Measurements from ENCODE around the gene FEM1C.
"Not testable (repeated sequence)": the region's sequence is repeated elsewhere in the genome, so short reads cannot be mapped to it uniquely, and the experiment has no call there.

FEM1C gene

DNA sequence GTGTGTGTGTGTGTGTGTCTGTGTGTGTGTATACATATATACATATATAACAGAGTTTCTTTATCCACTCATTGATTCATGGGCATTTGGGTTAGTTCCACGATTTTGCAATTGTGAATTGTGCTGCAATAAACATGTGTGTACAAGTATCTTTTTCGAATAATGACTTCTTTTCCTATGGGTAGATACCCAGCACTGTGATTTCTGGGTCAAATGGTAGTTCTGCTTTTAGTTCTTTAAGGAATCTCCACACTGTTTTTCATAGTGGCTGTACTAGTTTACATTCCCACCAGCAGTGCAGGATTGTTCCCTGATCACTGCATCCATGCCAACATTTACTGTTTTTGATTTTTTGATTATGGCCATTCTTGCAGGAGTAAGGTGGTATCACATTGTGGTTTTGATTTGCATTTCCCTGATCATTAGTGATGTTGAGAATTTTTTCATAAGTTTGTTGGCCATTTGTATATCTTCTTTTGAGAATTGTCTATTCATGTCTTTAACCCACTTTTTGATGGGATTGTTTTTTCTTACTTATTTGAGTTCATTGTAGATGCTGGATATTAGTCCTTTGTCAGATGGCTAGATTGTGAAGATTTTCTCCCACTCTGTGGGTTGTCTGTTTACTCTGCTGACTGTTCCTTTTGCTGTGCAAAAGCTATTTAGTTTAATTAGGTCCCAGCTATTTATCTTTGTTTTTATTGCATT lies 65.3 kb downstream of the FEM1C start:
- DNase-seq = not testable (repeated sequence)

DNA sequence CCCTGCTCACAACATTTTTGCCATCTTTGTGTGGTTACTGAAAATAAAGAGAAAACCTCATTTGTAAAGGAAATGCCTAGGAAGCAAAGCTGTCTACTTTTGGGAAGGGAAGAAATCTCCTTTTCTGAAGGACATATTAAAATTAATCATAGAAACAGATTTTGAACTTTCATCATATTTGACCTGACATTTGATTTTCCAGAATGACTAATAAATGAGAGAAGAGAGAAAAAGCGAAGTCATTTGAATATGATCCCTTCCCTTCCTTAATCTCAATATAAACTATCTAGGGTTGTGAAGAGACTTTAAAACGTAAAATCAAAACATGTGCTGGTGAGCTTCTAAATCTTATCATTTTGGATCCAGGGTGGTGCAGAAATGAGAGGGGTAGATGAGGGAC lies 66.3 kb downstream of the FEM1C start:
- DNase-seq = no peak

DNA sequence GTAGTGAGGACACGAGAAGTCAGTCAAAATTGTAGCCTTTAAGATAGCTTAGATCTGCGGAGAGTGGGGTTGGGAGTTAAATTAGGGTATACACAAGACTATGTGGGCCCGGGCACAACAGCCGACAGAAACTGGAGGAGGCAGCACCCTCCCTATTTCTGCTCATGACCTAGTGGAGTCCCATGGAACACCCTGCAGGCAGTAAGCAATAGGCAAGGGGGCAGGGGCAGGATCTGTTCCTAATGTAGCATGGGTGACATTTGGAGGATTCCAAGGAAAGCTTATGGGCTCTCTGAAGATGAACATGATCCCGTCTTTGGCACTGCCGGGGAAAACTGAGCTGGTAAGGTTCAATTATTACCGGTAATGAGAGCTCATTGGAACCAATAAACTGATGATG lies 67.0 kb downstream of the FEM1C start:
- no peak for DNase-seq

DNA sequence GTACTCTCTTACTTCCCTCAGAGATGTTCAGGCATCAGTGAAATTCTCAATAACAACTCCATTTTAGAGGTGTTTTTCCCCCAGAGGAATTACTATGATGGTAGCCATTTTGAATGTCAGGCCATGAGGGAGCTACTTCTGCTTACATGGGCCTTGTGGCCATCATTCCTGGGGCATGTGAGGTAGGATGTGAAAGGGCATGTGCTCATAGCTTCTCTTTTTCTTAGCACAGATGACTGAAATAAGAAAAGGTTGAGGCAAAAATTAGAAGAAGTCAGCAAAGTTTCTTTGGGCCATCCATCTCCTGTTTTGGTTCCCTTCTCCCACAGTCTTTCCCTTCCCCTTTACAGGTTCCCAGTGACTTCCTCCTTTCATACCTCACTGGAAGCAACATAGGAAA lies 68.8 kb downstream of the FEM1C start:
- DNase-seq = no peak

DNA sequence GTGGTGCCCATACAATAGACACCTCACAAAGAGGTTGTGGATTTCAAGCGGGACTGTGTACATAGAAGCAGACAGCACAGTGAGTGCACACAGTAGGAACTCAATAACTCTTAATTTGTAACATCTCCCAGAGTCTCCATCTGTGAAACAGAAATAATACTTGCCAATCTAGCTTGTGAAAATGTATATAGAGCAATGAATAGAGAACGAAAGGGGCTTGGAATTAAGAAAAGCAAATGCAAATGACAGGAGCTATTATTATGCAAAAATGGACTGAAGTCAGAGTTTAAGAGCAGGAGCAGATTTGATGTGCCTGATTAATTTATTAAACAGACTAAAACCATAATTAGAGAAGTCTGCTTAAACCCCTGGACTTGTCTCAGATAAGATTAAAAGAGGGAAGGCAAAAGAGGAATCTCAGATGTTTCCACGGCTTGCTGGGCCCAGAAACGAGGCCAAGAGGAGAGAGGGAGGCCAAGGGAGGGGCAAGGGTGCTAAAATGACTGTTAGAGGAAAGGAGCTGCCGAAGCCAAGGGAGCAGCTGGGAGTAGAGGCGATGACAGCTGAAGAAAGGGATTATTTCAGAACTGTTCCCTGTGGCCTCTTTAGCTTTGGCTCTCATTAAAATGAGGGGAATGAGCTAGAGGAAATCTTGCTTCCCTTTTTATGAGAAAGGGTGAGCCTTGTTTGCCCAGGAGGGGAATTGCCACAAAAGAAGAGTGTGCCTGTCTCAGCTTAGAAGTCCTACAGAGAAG lies 72.1 kb downstream of the FEM1C start:
- DNase-seq = peak in 4 of 56 donors; percentile 17 to 33 (median 25)

DNA sequence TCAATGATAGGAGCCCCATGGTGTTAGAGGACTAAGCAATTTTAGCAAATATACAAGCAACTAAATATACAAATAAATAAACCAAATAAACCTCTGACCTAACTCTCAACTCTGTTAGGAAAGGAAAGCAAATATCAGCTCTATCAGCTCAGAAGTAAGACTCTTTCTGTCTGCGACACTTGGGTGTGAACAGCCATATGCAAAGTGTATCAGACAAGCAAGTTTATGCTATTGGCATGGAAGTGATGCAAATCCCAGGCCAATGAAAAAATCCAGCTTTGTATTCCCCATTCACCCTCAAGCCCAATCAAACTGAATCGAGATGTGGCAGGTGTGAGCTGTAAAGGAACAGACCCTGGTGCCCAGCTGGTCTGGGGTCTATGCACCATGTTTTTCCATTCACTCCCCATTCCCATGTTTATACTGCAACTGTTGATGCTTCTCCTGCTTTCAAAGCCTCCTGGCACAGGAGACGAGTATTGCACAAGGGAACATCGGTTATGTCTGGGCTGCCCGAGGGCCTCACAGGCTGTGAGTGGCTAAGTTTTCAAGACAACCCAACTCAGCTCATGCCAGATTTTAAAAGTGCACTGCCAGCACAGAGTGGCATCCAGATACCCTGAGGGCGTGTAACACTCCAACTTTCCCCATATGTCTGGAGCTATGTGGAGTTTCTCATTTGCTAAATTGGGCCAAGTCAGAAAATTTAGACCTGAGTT lies 73.1 kb downstream of the FEM1C start:
- peak in 2 of 56 donors; percentile 10 to 12 for DNase-seq

DNA sequence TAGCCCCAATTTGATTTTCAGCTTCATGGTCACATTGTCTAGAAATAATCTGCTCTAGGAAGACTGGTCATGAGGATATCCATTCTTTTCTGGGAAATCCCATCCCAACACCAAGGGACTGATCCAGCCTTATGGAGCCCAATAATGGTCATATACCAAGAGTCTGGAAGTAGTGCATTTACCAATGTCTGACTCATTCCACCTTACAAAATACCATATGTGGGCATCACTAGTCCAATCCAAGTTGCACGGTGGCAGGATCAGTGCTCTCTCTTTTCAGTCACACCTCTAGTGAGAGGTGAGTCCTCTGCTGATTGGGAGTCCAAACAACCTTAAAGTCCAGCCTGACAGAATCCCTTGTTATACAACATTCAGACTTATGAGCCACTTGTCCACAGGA lies 73.7 kb downstream of the FEM1C start:
- no peak for DNase-seq

Data from nucleus accumbens (tissue), 56 donors.